Measurements from ENCODE around the gene CD247.

Gene CD247

GRCh38 chr1:167457936-167458584 is 60.3 kb downstream of the CD247 start:
- DNase-seq (ENCODE audit: low read depth) = no peak

- no peak for DNase-seq (ENCODE audit: low read depth)
These were observed 61.4 kb downstream of the CD247 start for GRCh38 chr1:167456926-167457325.

- no peak for DNase-seq (ENCODE audit: low read depth)
These were observed 61.8 kb downstream of the CD247 start for GRCh38 chr1:167456524-167456923.

- DNase-seq (ENCODE audit: low read depth) = no peak
These were observed 62.4 kb downstream of the CD247 start for GRCh38 chr1:167455786-167456446.

GRCh38 chr1:167454894-167455785 is 63.2 kb downstream of the CD247 start:
- DNase-seq (ENCODE audit: low read depth) = peak; percentile 26

- DNase-seq (ENCODE audit: low read depth) = no peak
These were observed 63.9 kb downstream of the CD247 start for GRCh38 chr1:167454304-167454893.

- DNase-seq (ENCODE audit: low read depth) = no peak
These were observed 65.2 kb downstream of the CD247 start for GRCh38 chr1:167453123-167453522.

- no peak for DNase-seq (ENCODE audit: low read depth)
These were observed 65.8 kb downstream of the CD247 start for GRCh38 chr1:167452483-167452882.

GRCh38 chr1:167450843-167451242 is 67.5 kb downstream of the CD247 start:
- no peak for DNase-seq (ENCODE audit: low read depth)

GRCh38 chr1:167447521-167448136 is 70.7 kb downstream of the CD247 start:
- no peak for DNase-seq (ENCODE audit: low read depth)

GRCh38 chr1:167446966-167447365 is 71.4 kb downstream of the CD247 start:
- DNase-seq (ENCODE audit: low read depth) = no peak

GRCh38 chr1:167443757-167444156 is 74.6 kb downstream of the CD247 start:
- DNase-seq (ENCODE audit: low read depth) = no peak

- DNase-seq (ENCODE audit: low read depth) = no peak
These were observed 75.3 kb downstream of the CD247 start for GRCh38 chr1:167442854-167443565.

GRCh38 chr1:167442142-167442848 is 76.0 kb downstream of the CD247 start:
- peak; percentile 69 for DNase-seq (ENCODE audit: low read depth)

GRCh38 chr1:167441222-167441621 is 77.1 kb downstream of the CD247 start:
- no peak for DNase-seq (ENCODE audit: low read depth)

GRCh38 chr1:167440776-167441175 is 77.6 kb downstream of the CD247 start:
- DNase-seq (ENCODE audit: low read depth) = no peak

- DNase-seq (ENCODE audit: low read depth) = no peak
These were observed 78.0 kb downstream of the CD247 start for GRCh38 chr1:167440345-167440744.

- DNase-seq (ENCODE audit: low read depth) = peak; percentile 45
These were observed 78.9 kb downstream of the CD247 start for GRCh38 chr1:167439301-167439988.

GRCh38 chr1:167438171-167439138 is 79.9 kb downstream of the CD247 start:
- DNase-seq (ENCODE audit: low read depth) = no peak

Measured in iris pigment epithelial cell (primary cell).